ENCODE data around the gene PIGW. TPM values are rescaled to one million over a fixed set of nuclear protein-coding genes. Genes with fewer than 3 reads are reported as not detected.

The PIGW gene
- total and polyA plus RNA-seq, 9 of the 15 experiments (the other 6 are each of a cell fraction or from before 2014, with no cell fraction given): 9.5 to 33.9 (median 21.2) TPM

GRCh38 chr17:36578671-36579070 is 43.9 kb downstream of the PIGW start:
- DNase-seq (ENCODE audit: extremely low read depth in 1 of 4, low spot score in 3 of 4): no peak
- H3K4me2 ChIP-seq (ENCODE audit: insufficient read depth, low read length): no peak overlapping the region
- no peak overlapping the region for H3K4me3 ChIP-seq
- BruUV-seq (replicated peaks): no TSS peak
- peaks cover 20% of the 10 kb centered on the region for H3K79me2 ChIP-seq (ENCODE audit: control insufficient read depth, insufficient read depth, low read length)
- intact Hi-C loops (cut with micrococcal nuclease): no loop called here
- 76% methylated on average over 2 of the region's 2 CpGs for WGBS (ENCODE audit: insufficient coverage, low coverage, missing lambda C conversion rate)
- TF ChIP-seq EP400 (IDR thresholded peaks at IDR 0.05): no peak
- TF ChIP-seq ZNF263 (CRISPR knock-in tag; IDR thresholded peaks at IDR 0.05; ENCODE audit: borderline replicate concordance): no peak
- TF ChIP-seq MEIS2 (IDR thresholded peaks at IDR 0.05; ENCODE audit: partially characterized antibody): no peak
- no peak for TF ChIP-seq ZNF75A (CRISPR knock-in tag; IDR thresholded peaks at IDR 0.05)
- no peak for TF ChIP-seq ZNF41 (CRISPR knock-in tag; conservative IDR thresholded peaks at IDR 0.05)
- no peak for TF ChIP-seq MYNN (IDR thresholded peaks at IDR 0.05)
- TF ChIP-seq MYNN (CRISPR knock-in tag; IDR thresholded peaks at IDR 0.05): no peak
- TF ChIP-seq TFE3 (CRISPR knock-in tag; IDR thresholded peaks at IDR 0.05): no peak
- TF ChIP-seq GATAD2B (IDR thresholded peaks at IDR 0.05; ENCODE audit: borderline replicate concordance): no peak
- peaks cover 81% of the 10 kb centered on the region for H3K36me3 ChIP-seq (ENCODE audit: control insufficient read depth, insufficient read depth, low read length)
- no peak overlapping the region for H3K27ac ChIP-seq (ENCODE audit: extremely low read depth, low read depth, low read length)
- H4K20me1 ChIP-seq (replicated peaks; ENCODE audit: control insufficient read depth, insufficient read depth, low read length): no peaks in the 10 kb centered on the region
- ChIA-PET CTCF (ENCODE audit: low intra/inter-chr PET ratio) (no interaction called here), POLR2A (interaction anchor here (0.8 to 1.4 kb wide), 4 partner anchors 11 to 30 kb away, joined by 3 to 4 read pairs (median 3); partner anchors contain the start of gene DHRS11)
- no peak overlapping the region for H3K9ac ChIP-seq (ENCODE audit: insufficient read depth in 1 of 2, low read depth in 2 of 2, low read length in 2 of 2)
- H2AFZ ChIP-seq (ENCODE audit: low read depth, low read length): no peak overlapping the region
- no peak for ATAC-seq
- no peak for FAIRE-seq
- in situ Hi-C loops (cut with MboI): no loop called here
- no peaks in the 10 kb centered on the region for H3K9me3 ChIP-seq (replicated peaks; ENCODE audit: control insufficient read depth, insufficient read depth, low read depth, low read length)
- peaks cover 0 to 6% of the 10 kb centered on the region in 2 experiments; a peak in 2 of 5 replicates for H3K4me1 ChIP-seq (replicated peaks in 1 of 2; ENCODE audit: control insufficient read depth in 2 of 2, insufficient read depth in 2 of 2, low read length in 2 of 2)
- no peaks in the 10 kb centered on the region for H3K27me3 ChIP-seq (ENCODE audit: control insufficient read depth in 2 of 2, insufficient read depth in 2 of 2, low read length in 2 of 2)
- H3K9me1 ChIP-seq (ENCODE audit: control insufficient read depth, insufficient read depth, low read length): no peaks in the 10 kb centered on the region
